Endodermal cell (in vitro differentiated cells): ENCODE measurements around the gene SMIM43. TPM values are rescaled to one million over a fixed set of nuclear protein-coding genes. Genes with fewer than 3 reads are reported as not detected.

Experiments
- DNase-seq: peaks from one replicate; pipeline ENCODE4 v3.0.0-alpha.2; 2017
- H3K27ac ChIP-seq: 2 replicates; pipeline ENCODE4 v1.5.1; 2013; ENCODE audit warnings: mild to moderate bottlenecking, low read depth, low read length, moderate library complexity
- H3K27me3 ChIP-seq: 2 replicates; pipeline ENCODE4 v1.6.1; 2013; ENCODE audit warnings: mild to moderate bottlenecking, low read length, moderate library complexity; ENCODE audit not compliant: insufficient read depth, control insufficient read depth, poor library complexity, severe bottlenecking
- H3K36me3 ChIP-seq: 2 replicates; pipeline ENCODE4 v1.7.0; 2013; ENCODE audit warnings: mild to moderate bottlenecking, low read length, moderate library complexity; ENCODE audit not compliant: control insufficient read depth, insufficient read depth
- H3K4me1 ChIP-seq: one replicate; pipeline ENCODE4 v1.7.0; 2013; ENCODE audit warnings: low read length; ENCODE audit not compliant: control insufficient read depth, insufficient read depth
- H3K4me3 ChIP-seq: 2 replicates; pipeline ENCODE4 v1.5.1; 2013; ENCODE audit warnings: mild to moderate bottlenecking, low read length, moderate library complexity
- H3K9ac ChIP-seq: 2 replicates; pipeline ENCODE4 v1.6.1; 2013; ENCODE audit warnings: mild to moderate bottlenecking, low read length, moderate library complexity; ENCODE audit not compliant: poor library complexity, severe bottlenecking; ENCODE audit errors: extremely low read depth
- H3K9me3 ChIP-seq: 2 replicates; pipeline ENCODE4 v1.6.1; 2013; ENCODE audit warnings: mild to moderate bottlenecking, low read length, moderate library complexity; ENCODE audit not compliant: control insufficient read depth
- H3K27ac Mint-ChIP-seq: 2 replicates; pipeline ENCODE4 v1.8.0; 2020; ENCODE audit warnings: mixed read lengths
- H3K27me3 Mint-ChIP-seq: 2 replicates; pipeline ENCODE4 v1.8.0; 2021; ENCODE audit warnings: mild to moderate bottlenecking, mixed read lengths; ENCODE audit not compliant: insufficient read depth
- H3K36me3 Mint-ChIP-seq: 2 replicates; pipeline ENCODE4 v1.8.0; 2020; ENCODE audit warnings: low read depth, mixed read lengths
- H3K4me1 Mint-ChIP-seq: 2 replicates; pipeline ENCODE4 v1.8.0; 2020; ENCODE audit warnings: mixed read lengths
- H3K4me3 Mint-ChIP-seq: 2 replicates; pipeline ENCODE4 v1.8.0; 2020; ENCODE audit warnings: mild to moderate bottlenecking, moderate library complexity, mixed read lengths
- H3K9me3 Mint-ChIP-seq: 2 replicates; pipeline ENCODE4 v1.8.0; 2020; ENCODE audit warnings: mild to moderate bottlenecking, mixed read lengths
- CTCF ChIP-seq: fragments of 200-600 bp; sonication (generic); conservative IDR thresholded peaks from 2 replicates; pipeline ENCODE4 v1.5.0; 2021; ENCODE audit warnings: antibody characterized with exemption, mild to moderate bottlenecking
- WGBS, 2 experiments: methylation state at CpG; one replicate each; pipeline versions ENCODE4 v1.1.5 to v1.1.7; 2013; ENCODE audit warnings: missing lambda C conversion rate in 2 of 2, mixed read lengths in 1 of 2; ENCODE audit not compliant: insufficient coverage in 1 of 2, insufficient read length in 1 of 2; 5-methylcytosine and 5-hydroxymethylcytosine counted together
- total RNA-seq, 2 donors: library from RNA; stranded (reverse); fragmentation: NEBNext Ultra II Directional in 1 of 2; extraction: Animal tissue kit (Norgen Biotek cat#: 25700) in 1 of 2; gene quantifications; 2 replicates in 1 of 2; 3 replicates in 1 of 2; pipeline ENCODE4 v1.2.1, GENCODE V29; 2021

Gene SMIM43
- total RNA-seq, 2 donors from 2014 or later: not detected

GRCh38 chr4:121721700-121722099 is 43.3 kb downstream of the SMIM43 start:
- H3K27me3 ChIP-seq: no peaks in the 10 kb centered on the region
- Mint-ChIP-seq H3K4me3 (no peak overlapping the region), H3K4me1 (peaks cover 10% of the 10 kb centered on the region), H3K27me3 (no peaks in the 10 kb centered on the region), H3K36me3 (no peaks in the 10 kb centered on the region), H3K9me3 (no peaks in the 10 kb centered on the region), H3K27ac (no peak overlapping the region)
- H3K4me1 ChIP-seq: peaks cover 8% of the 10 kb centered on the region
- no peak for TF ChIP-seq CTCF
- no peak overlapping the region for H3K4me3 ChIP-seq
- H3K27ac ChIP-seq: no peak overlapping the region
- H3K9me3 ChIP-seq: no peaks in the 10 kb centered on the region
- H3K36me3 ChIP-seq: no peaks in the 10 kb centered on the region
- WGBS, 2 experiments: 88 to 100% methylated on average over 1 of the region's 1 CpG
- DNase-seq: no peak
- H3K9ac ChIP-seq: no peak overlapping the region

GRCh38 chr4:121720109-121720508 is 44.9 kb downstream of the SMIM43 start:
- no peaks in the 10 kb centered on the region for H3K36me3 Mint-ChIP-seq
- H3K9me3 ChIP-seq: no peaks in the 10 kb centered on the region
- H3K4me1 ChIP-seq: peaks cover 8% of the 10 kb centered on the region
- 87 to 100% methylated on average over 1 of the region's 1 CpG for WGBS, 2 experiments
- H3K27ac ChIP-seq: no peak overlapping the region
- no peak overlapping the region for H3K27ac Mint-ChIP-seq
- TF ChIP-seq CTCF: no peak
- no peak overlapping the region for H3K4me3 Mint-ChIP-seq
- no peak overlapping the region for H3K9ac ChIP-seq
- no peaks in the 10 kb centered on the region for H3K27me3 Mint-ChIP-seq
- no peaks in the 10 kb centered on the region for H3K27me3 ChIP-seq
- H3K4me3 ChIP-seq: no peak overlapping the region
- no peaks in the 10 kb centered on the region for H3K9me3 Mint-ChIP-seq
- no peak for DNase-seq
- peaks cover 8% of the 10 kb centered on the region for H3K4me1 Mint-ChIP-seq
- no peaks in the 10 kb centered on the region for H3K36me3 ChIP-seq

- no peaks in the 10 kb centered on the region for H3K27me3 ChIP-seq
- H3K4me1 ChIP-seq: peaks cover 8% of the 10 kb centered on the region
- Mint-ChIP-seq H3K4me1 (peaks cover 6% of the 10 kb centered on the region), H3K27me3 (no peaks in the 10 kb centered on the region), H3K36me3 (no peaks in the 10 kb centered on the region), H3K27ac (no peak overlapping the region), H3K9me3 (no peaks in the 10 kb centered on the region), H3K4me3 (no peak overlapping the region)
- H3K27ac ChIP-seq: no peak overlapping the region
- H3K36me3 ChIP-seq: no peaks in the 10 kb centered on the region
- 70 to 93% methylated on average over 3 to 4 of the region's 4 CpGs for WGBS, 2 experiments
- no peak overlapping the region for H3K4me3 ChIP-seq
- no peak overlapping the region for H3K9ac ChIP-seq
- no peaks in the 10 kb centered on the region for H3K9me3 ChIP-seq
- no peak for TF ChIP-seq CTCF
- no peak for DNase-seq
These were observed 47.2 kb downstream of the SMIM43 start for GRCh38 chr4:121717680-121718237.
